OCI-LY7 (cell line): ENCODE data around the gene TMEM238.

Experiments used
- CTCF ChIP-seq: fragments of 200-600 bp; sonication (generic); conservative IDR thresholded peaks from 2 replicates; pipeline ENCODE4 v1.5.1; 2014; ENCODE audit warnings: mild to moderate bottlenecking, antibody characterized with exemption, low read length, moderate library complexity, mixed read lengths
- EZH2phosphoT487 ChIP-seq: fragments of 200-600 bp; sonication (generic); IDR thresholded peaks from 2 replicates; pipeline ENCODE4 v1.6.1; 2018; ENCODE audit warnings: low read depth, borderline replicate concordance, mild to moderate bottlenecking, mixed run types, antibody characterized with exemption, low read length, moderate library complexity, mixed read lengths

GRCh38 chr19:55341595-55342531, 42.2 kb downstream of the TMEM238 start:
- no peak for TF ChIP-seq CTCF
- TF ChIP-seq EZH2phosphoT487 = no peak
